Measurements from ENCODE around the gene TC2N. TPM values are rescaled to one million over a fixed set of nuclear protein-coding genes. Genes with fewer than 3 reads are reported as not detected.
A peak's percentile ranks its signal among the peaks of the same experiment; 100 is the strongest.

Gene TC2N
- total and polyA plus RNA-seq, 2 experiments from 2014 or later: 10.0 to 35.0 TPM

GRCh38 chr14:91870001-91870400, 2.7 kb upstream of the TC2N start (continued):
- TF ChIP-seq REST (IDR thresholded peaks at IDR 0.05; ENCODE audit: unreplicated experiment) (no peak), JUNB (IDR thresholded peaks at IDR 0.05; ENCODE audit: unreplicated experiment) (no peak), ZNF331 (CRISPR knock-in tag; IDR thresholded peaks at IDR 0.05; ENCODE audit: low read depth) (no peak), ZNF114 (CRISPR knock-in tag; IDR thresholded peaks at IDR 0.05) (no peak), NANOG (IDR thresholded peaks at IDR 0.05; ENCODE audit: borderline replicate concordance) (no peak), CREB1 (CRISPR knock-in tag; IDR thresholded peaks at IDR 0.05; ENCODE audit: low read depth) (no peak), EZH2phosphoT487 (IDR thresholded peaks at IDR 0.05; ENCODE audit: unreplicated experiment) (no peak), POLR2AphosphoS5 (IDR thresholded peaks at IDR 0.05; ENCODE audit: low read depth) (no peak), ETS1 (IDR thresholded peaks at IDR 0.05) (no peak)

- Histone ChIP-seq H3K4me2 (0 out of 2 replicates have a peak overlapping the region, but pooled peaks have one; percentile 20), H3K79me2 (replicated peaks; ENCODE audit: insufficient read depth) (no peaks in the 10 kb centered on the region), H2AFZ (no peak overlapping the region), H3K4me3 (no peak overlapping the region), H4K20me1 (replicated peaks; ENCODE audit: insufficient read depth) (no peaks in the 10 kb centered on the region), H3K9me2 (ENCODE audit: insufficient read depth) (no peaks in the 10 kb centered on the region), H3K36me3 (ENCODE audit: insufficient read depth) (no peaks in the 10 kb centered on the region), H3K4me1 (ENCODE audit: insufficient read depth) (peaks cover 10% of the 10 kb centered on the region), H3K27ac (ENCODE audit: low read depth) (0 out of 2 replicates have a peak overlapping the region, but pooled peaks have one; percentile 20), H3F3A (replicated peaks; ENCODE audit: low read depth) (no peaks in the 10 kb centered on the region), H3K27me3 (ENCODE audit: insufficient read depth) (no peaks in the 10 kb centered on the region)
- Mint-ChIP-seq H3K4me1 (peaks cover 19% of the 10 kb centered on the region), H3K27ac (no peak overlapping the region), H3K36me3 (ENCODE audit: low read depth) (no peaks in the 10 kb centered on the region), H3K4me3 (no peak overlapping the region; the same call in 2 of the 3 replicates), H3K27me3 (ENCODE audit: insufficient read depth, low read depth, poor library complexity) (peaks cover 2% of the 10 kb centered on the region), H3K9me3 (peaks cover 8% of the 10 kb centered on the region; the same call in 2 of the 3 replicates)
- no peak for TF ChIP-seq ETS1 (IDR thresholded peaks at IDR 0.05)
- ATAC-seq: peak; percentile 43
- DNase-seq (ENCODE audit: low spot score): no peak
These were observed 2.2 kb upstream of the TC2N start for GRCh38 chr14:91869556-91869955.

Data from GM23338 (cell line).